ENCODE measurements around the gene ZSWIM1.

GRCh38 chr20:45866454-45866853 is 14.6 kb upstream of the ZSWIM1 start:
- TF ChIP-seq POLR2A (IDR thresholded peaks at IDR 0.05; ENCODE audit: low read length), result no peak
- no peak for TF ChIP-seq GATA1 (IDR thresholded peaks at IDR 0.05; ENCODE audit: low read depth, low read length)
